Glomerular visceral epithelial cell (primary cell): ENCODE measurements around the gene C12orf42.

Experiments used
- DNase-seq: peaks from one replicate; pipeline ENCODE4 v3.0.0-alpha.2; 2016; ENCODE audit errors: extremely low spot score

Gene C12orf42

GRCh38 chr12:103268831-103269514 is 226.8 kb downstream of the C12orf42 start:
- no peak for DNase-seq

- no peak for DNase-seq
These were observed 238.0 kb downstream of the C12orf42 start for GRCh38 chr12:103257763-103258162.
